HG03108 (cell line): ENCODE data around the gene C12orf57.

Experiments
- ATAC-seq: cut with Tn5 transposase; IDR thresholded peaks from one replicate; pipeline ENCODE4 v1.9.1; 2021; ENCODE audit warnings: moderate library complexity; ENCODE audit not compliant: unreplicated experiment

Gene C12orf57

GRCh38 chr12:6963016-6963731 lies 19.4 kb downstream of the C12orf57 start:
- ATAC-seq, result no peak

- no peak for ATAC-seq
Measured at GRCh38 chr12:6963791-6964413, 20.1 kb downstream of the C12orf57 start.

GRCh38 chr12:6964605-6965025 lies 20.8 kb downstream of the C12orf57 start:
- no peak for ATAC-seq

GRCh38 chr12:6965026-6965661 lies 21.3 kb downstream of the C12orf57 start:
- ATAC-seq, result no peak

GRCh38 chr12:6965714-6966113 lies 21.9 kb downstream of the C12orf57 start:
- no peak for ATAC-seq

GRCh38 chr12:6966351-6966750 lies 22.5 kb downstream of the C12orf57 start:
- ATAC-seq, result no peak

GRCh38 chr12:6967651-6968100 lies 23.9 kb downstream of the C12orf57 start:
- ATAC-seq, result no peak

- ATAC-seq, result no peak
Measured at GRCh38 chr12:6968426-6968825, 24.6 kb downstream of the C12orf57 start.

GRCh38 chr12:6970096-6970527 lies 26.3 kb downstream of the C12orf57 start:
- ATAC-seq, result no peak

- no peak for ATAC-seq
Measured at GRCh38 chr12:6974180-6974579, 30.4 kb downstream of the C12orf57 start.

- no peak for ATAC-seq
Measured at GRCh38 chr12:6975297-6976032, 31.6 kb downstream of the C12orf57 start.

GRCh38 chr12:6977653-6978052 lies 33.8 kb downstream of the C12orf57 start:
- ATAC-seq, result no peak

- no peak for ATAC-seq
Measured at GRCh38 chr12:6978188-6978587, 34.4 kb downstream of the C12orf57 start.

GRCh38 chr12:6978611-6979011 lies 34.8 kb downstream of the C12orf57 start:
- ATAC-seq, result no peak

- ATAC-seq, result no peak
Measured at GRCh38 chr12:6979021-6979420, 35.2 kb downstream of the C12orf57 start.

- no peak for ATAC-seq
Measured at GRCh38 chr12:6979453-6979852, 35.6 kb downstream of the C12orf57 start.

GRCh38 chr12:6980075-6980474 lies 36.3 kb downstream of the C12orf57 start:
- ATAC-seq, result no peak

GRCh38 chr12:6980740-6981139 lies 36.9 kb downstream of the C12orf57 start:
- no peak for ATAC-seq

GRCh38 chr12:6981152-6982052 lies 37.6 kb downstream of the C12orf57 start:
- no peak for ATAC-seq

- ATAC-seq, result no peak
Measured at GRCh38 chr12:6982532-6982931, 38.7 kb downstream of the C12orf57 start.
